GM12874 (cell line): ENCODE results near the gene ZNF423.

Experiments used
- TF ChIP-seq, protein P1 (sequence below): IDR thresholded peaks from 2 replicates; pipeline ENCODE4 v1.5.1; 2011; ENCODE audit warnings: low read depth, mild to moderate bottlenecking, control low read depth, low read length, moderate library complexity; ENCODE audit not compliant: insufficient read depth

ZNF423 gene

DNA sequence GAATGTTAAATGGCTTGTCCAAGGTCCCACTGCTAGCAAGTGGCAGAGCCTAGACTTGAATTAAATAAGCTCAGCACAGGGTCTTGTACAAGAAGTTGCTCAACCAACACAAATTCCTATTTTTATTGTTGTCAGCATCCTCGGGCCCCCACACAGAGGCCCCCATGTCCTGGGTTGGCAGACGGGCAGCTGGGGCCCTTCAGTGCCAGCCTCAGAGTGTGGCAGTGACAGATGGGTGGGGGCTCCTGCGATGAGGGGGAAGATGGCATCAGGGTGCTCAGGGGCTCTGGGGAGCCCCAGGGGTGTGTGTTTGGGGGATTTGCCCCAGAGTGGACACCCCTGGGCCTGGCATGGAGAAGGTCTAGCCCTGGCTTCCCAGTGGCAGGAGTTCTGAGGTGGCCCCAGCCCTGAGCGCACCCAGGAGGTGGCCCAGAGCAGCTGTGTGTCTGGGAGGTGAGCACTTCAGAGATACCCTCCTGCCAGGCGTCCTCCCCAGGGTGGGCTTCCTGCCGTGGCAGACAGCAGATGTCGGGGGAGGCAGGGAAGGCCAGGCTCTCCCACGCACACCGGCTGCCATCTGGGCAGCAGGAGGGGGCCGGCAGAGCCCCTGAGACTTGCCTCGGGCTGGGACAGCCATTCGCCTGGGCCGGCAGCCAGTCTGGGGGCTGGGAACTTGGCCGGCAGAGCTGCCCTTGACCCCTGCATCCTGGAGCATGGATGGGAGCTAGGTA is 331.5 kb downstream of the ZNF423 start:
- TF ChIP-seq, protein P1, sequence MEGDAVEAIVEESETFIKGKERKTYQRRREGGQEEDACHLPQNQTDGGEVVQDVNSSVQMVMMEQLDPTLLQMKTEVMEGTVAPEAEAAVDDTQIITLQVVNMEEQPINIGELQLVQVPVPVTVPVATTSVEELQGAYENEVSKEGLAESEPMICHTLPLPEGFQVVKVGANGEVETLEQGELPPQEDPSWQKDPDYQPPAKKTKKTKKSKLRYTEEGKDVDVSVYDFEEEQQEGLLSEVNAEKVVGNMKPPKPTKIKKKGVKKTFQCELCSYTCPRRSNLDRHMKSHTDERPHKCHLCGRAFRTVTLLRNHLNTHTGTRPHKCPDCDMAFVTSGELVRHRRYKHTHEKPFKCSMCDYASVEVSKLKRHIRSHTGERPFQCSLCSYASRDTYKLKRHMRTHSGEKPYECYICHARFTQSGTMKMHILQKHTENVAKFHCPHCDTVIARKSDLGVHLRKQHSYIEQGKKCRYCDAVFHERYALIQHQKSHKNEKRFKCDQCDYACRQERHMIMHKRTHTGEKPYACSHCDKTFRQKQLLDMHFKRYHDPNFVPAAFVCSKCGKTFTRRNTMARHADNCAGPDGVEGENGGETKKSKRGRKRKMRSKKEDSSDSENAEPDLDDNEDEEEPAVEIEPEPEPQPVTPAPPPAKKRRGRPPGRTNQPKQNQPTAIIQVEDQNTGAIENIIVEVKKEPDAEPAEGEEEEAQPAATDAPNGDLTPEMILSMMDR, result no peak

- TF ChIP-seq, protein P1, result no peak
Measured at GRCh38 chr16:49523435-49524159, 332.3 kb downstream of the ZNF423 start.

DNA sequence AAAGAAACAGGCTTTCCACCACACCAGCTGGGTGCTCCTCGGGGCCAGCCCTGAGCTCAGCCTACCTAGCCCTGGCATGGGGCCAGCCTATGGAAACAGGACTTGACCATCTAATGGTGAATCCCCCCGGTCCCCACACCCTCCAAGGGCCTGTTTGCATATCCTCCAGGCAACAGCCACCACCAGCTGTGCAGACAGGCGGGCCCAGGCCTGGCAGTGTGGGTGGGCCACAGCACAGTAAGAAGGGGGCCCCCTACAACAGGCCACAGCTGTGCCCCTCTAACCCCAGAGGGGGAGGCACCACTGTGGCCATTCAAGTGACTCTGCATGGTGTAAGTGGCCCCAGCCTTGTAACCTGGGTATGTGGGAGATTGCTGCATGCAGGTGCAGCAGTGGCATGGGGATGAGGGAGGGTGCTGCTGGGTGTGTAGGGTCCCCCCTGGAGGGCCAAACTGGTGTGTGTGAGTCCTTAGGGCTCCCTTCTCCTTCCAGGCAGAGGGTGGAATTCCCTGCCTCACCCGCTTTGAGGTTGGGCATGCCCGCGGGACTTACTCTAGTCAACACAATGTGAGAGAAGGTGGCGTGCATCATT is 334.1 kb downstream of the ZNF423 start:
- TF ChIP-seq, protein P1, result no peak

GRCh38 chr16:49520492-49521038 is 335.3 kb downstream of the ZNF423 start:
- TF ChIP-seq, protein P1, result no peak

DNA sequence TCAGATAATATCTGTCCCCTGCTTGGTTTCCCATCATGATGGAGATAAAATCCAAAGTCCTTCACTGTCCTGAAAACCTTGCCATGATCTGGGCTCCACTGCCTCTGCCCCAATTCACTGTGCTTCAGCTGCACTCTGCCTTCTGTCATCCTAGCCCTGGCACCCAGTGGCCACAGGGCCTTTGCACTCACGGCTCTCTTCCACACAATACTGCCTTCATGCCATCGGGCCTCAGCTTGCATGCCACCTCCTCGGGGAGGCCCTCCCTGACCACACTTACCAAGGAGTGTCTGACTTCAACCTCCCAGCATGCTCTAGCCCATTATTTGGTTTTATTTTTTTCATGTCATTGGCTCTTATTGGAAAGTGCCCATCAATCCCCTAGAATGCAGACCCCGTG is 336.2 kb downstream of the ZNF423 start:
- TF ChIP-seq, protein P1, result no peak

DNA sequence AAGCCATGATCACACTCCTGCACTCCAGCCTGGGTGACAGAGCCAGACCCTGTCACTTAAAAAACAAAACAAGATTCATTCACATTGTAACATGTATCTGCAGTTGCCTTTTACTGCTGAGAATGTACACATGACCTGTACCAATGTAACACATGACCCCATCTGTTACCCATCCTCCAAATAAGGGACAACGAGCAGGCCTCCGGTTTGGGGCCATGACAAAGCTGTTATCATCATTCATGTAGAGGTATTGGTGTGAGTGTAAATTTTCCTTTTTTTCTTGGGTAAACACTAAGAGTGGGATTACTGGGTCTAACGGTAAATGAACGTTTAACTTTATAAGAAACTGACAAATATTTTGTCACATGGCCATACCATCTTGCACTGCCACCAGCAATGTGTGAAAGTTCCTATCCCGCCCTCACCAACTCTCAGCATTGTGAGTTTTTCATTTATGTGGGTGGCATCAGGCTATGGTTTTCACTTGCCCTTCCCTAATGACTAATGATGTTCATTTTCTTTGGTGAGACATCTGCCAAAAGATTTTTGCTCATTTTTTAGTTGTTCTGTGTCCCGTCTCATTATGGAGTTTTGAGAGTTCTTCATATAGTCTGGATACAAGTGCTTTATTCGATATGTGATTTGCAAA is 336.8 kb downstream of the ZNF423 start:
- TF ChIP-seq, protein P1, result no peak
